Measurements from ENCODE around the gene ZNF529. TPM values are rescaled to one million over a fixed set of nuclear protein-coding genes. Genes with fewer than 3 reads are reported as not detected.

ZNF529 gene
- total and polyA plus RNA-seq, 2 donors (not counting 1 experiment from before 2014, with no cell fraction given) = 11.1 to 33.2 TPM

DNA sequence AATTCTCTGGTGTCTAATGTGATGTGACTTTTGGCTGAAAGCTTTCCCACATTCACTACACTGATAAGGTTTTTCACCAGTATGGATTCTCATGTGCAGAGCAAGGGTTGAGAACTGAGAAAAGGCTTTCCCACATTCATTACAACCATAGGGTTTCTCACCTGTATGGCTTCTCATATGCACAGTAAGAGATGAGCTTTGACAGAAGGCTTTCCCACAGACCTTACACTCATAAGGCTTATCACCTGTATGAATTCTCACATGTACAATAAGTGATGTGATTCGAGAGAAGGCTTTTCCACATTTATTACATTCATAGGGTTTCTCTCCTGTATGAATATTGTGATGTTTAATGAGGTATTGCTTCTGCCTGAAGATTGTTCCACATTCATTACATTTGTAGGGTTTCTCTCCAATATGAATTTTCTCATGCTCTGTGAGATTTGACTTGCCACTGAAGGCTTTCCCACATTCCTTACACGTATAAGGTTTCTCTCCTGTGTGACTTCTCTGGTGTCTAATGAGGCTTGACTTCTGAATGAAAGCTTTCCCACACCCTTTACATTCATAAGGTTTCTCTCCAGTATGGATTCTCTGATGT is 59.0 kb downstream of the ZNF529 start:
- Histone ChIP-seq H3K9ac (ENCODE audit: low read length) (no peak overlapping the region), H3K4me3 (ENCODE audit: control extremely low read depth in 1 of 5, extremely low read depth in 1 of 5, insufficient read depth in 1 of 5, low read depth in 2 of 5, low read length in 4 of 5) (no peak overlapping the region), H3K4me2 (replicated peaks; ENCODE audit: low read depth, low read length, poor library complexity, severe bottlenecking) (no peak overlapping the region), H3K27me3 (replicated peaks in 1 of 4; ENCODE audit: control extremely low read depth in 1 of 4, control insufficient read depth in 3 of 4, insufficient read depth in 4 of 4, low read length in 3 of 4) (no peaks in the 10 kb centered on the region), H4K20me1 (ENCODE audit: control insufficient read depth, insufficient read depth, low read length, poor library complexity, severe bottlenecking) (no peaks in the 10 kb centered on the region), H3K4me1 (ENCODE audit: control insufficient read depth in 2 of 2, insufficient read depth in 2 of 2, low read length in 2 of 2) (no peaks in the 10 kb centered on the region), H3K9me3 (ENCODE audit: control extremely low read depth in 1 of 3, control insufficient read depth in 2 of 3, insufficient read depth in 1 of 3, low read length in 2 of 3) (peaks cover 30 to 90% (median 49%) of the 10 kb centered on the region in 3 donors), H3K27ac (ENCODE audit: low read length in 2 of 2) (no peak overlapping the region), H2AFZ (ENCODE audit: insufficient read depth, low read depth, low read length, poor library complexity, severe bottlenecking) (no peak overlapping the region), H3K36me3 (replicated peaks in 1 of 2; ENCODE audit: control extremely low read depth in 1 of 2, control insufficient read depth in 1 of 2, extremely low read depth in 1 of 2, insufficient read depth in 2 of 2, low read length in 1 of 2) (peaks cover 9 to 49% of the 10 kb centered on the region in 2 experiments), H3K79me2 (ENCODE audit: control insufficient read depth, insufficient read depth, low read length) (peaks cover 31% of the 10 kb centered on the region)
- ATAC-seq (ENCODE audit: low read depth) = no peak
- Mint-ChIP-seq H3K9me3 (ENCODE audit: insufficient read depth) (peaks cover 18% of the 10 kb centered on the region), H3K27me3 (no peaks in the 10 kb centered on the region), H3K4me1 (no peaks in the 10 kb centered on the region), H3K27ac (no peak overlapping the region), H3K4me3 (no peak overlapping the region)
- TF ChIP-seq CTCF (IDR thresholded peaks at IDR 0.05) = no peak
- no peak for TF ChIP-seq EZH2 (IDR thresholded peaks at IDR 0.05; ENCODE audit: borderline replicate concordance, insufficient read depth, low read depth, low read length, poor library complexity, severe bottlenecking)
- no peak for DNase-seq
- WGBS (ENCODE audit: insufficient coverage) = no CpG with 5 or more reads among the region's 2 CpGs
- POLR2A ChIA-PET = no interaction called here
- intact Hi-C loops (cut with micrococcal nuclease) = no loop called here
- CTCF ChIA-PET = no interaction called here

DNA sequence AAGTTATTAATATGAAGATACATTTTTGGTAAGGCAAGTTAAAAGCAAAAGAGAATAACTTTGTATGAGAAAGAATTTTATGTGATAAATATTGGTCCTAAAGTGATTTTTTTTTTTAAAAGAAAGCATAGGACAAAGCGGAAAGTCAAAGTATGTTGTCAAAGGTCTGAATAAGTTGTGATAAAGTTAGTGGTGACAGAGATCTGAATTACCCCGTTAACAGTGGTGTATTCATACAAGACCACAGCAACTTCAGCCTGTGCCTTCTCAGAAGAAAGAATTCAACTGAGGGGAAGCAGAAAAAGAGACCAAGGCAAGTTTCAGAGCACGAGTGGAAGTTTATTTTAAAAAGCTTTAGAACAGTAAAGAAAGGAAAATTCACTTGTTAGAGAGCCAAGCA is 64.8 kb downstream of the ZNF529 start:
- H3K9ac ChIP-seq (ENCODE audit: low read length) = no peak overlapping the region
- ATAC-seq (ENCODE audit: low read depth) (no peak), DNase-seq (no peak)
- no peak overlapping the region for H2AFZ ChIP-seq (ENCODE audit: insufficient read depth, low read depth, low read length, poor library complexity, severe bottlenecking)
- H3K4me3 Mint-ChIP-seq = no peak overlapping the region
- H4K20me1 ChIP-seq (ENCODE audit: control insufficient read depth, insufficient read depth, low read length, poor library complexity, severe bottlenecking) = no peaks in the 10 kb centered on the region
- WGBS (ENCODE audit: insufficient coverage) = 100% methylated on average over 2 of the region's 3 CpGs
- H3K4me1 Mint-ChIP-seq = no peaks in the 10 kb centered on the region
- H3K36me3 ChIP-seq (replicated peaks in 1 of 2; ENCODE audit: control extremely low read depth in 1 of 2, control insufficient read depth in 1 of 2, extremely low read depth in 1 of 2, insufficient read depth in 2 of 2, low read length in 1 of 2) = no peaks in the 10 kb centered on the region
- CTCF ChIA-PET = no interaction called here
- no peak for TF ChIP-seq EZH2 (IDR thresholded peaks at IDR 0.05; ENCODE audit: borderline replicate concordance, insufficient read depth, low read depth, low read length, poor library complexity, severe bottlenecking)
- POLR2A ChIA-PET = no interaction called here
- H3K27me3 ChIP-seq (replicated peaks in 1 of 4; ENCODE audit: control extremely low read depth in 1 of 4, control insufficient read depth in 3 of 4, insufficient read depth in 4 of 4, low read length in 3 of 4) = no peaks in the 10 kb centered on the region
- intact Hi-C loops (cut with micrococcal nuclease) = no loop called here
- H3K27ac ChIP-seq (ENCODE audit: low read length in 2 of 2) = no peak overlapping the region
- H3K9me3 ChIP-seq (ENCODE audit: control extremely low read depth in 1 of 3, control insufficient read depth in 2 of 3, insufficient read depth in 1 of 3, low read length in 2 of 3) = peaks cover 10 to 71% (median 55%) of the 10 kb centered on the region in 3 donors
- H3K27me3 Mint-ChIP-seq = no peaks in the 10 kb centered on the region
- no peak overlapping the region for H3K27ac Mint-ChIP-seq
- H3K4me2 ChIP-seq (replicated peaks; ENCODE audit: low read depth, low read length, poor library complexity, severe bottlenecking) = no peak overlapping the region
- H3K9me3 Mint-ChIP-seq (ENCODE audit: insufficient read depth) = peaks cover 11% of the 10 kb centered on the region
- H3K4me1 ChIP-seq (ENCODE audit: control insufficient read depth in 2 of 2, insufficient read depth in 2 of 2, low read length in 2 of 2) = no peaks in the 10 kb centered on the region
- no peaks in the 10 kb centered on the region for H3K79me2 ChIP-seq (ENCODE audit: control insufficient read depth, insufficient read depth, low read length)
- no peak overlapping the region for H3K4me3 ChIP-seq (ENCODE audit: control extremely low read depth in 1 of 5, extremely low read depth in 1 of 5, insufficient read depth in 1 of 5, low read depth in 2 of 5, low read length in 4 of 5)
